Panc1 (cell line): ENCODE measurements around the gene CHST5.
"Not testable (repeated sequence)": the region's sequence is repeated elsewhere in the genome, so short reads cannot be mapped to it uniquely, and the experiment has no call there.

Experiments used
- POLR2AphosphoS5 ChIP-seq: IDR thresholded peaks from 2 replicates; pipeline ENCODE4 v1.6.1; 2012; ENCODE audit warnings: mild to moderate bottlenecking, low read depth, low read length, moderate library complexity
- TCF7L2 ChIP-seq: IDR thresholded peaks from 2 replicates; pipeline ENCODE4 v1.6.1; 2011; ENCODE audit warnings: mild to moderate bottlenecking, low read depth, low read length, inconsistent platforms
- TF ChIP-seq, protein P1 (sequence below): fragments of 450-650 bp; IDR thresholded peaks from 2 replicates; pipeline ENCODE4 v1.5.1; 2017; ENCODE audit warnings: mild to moderate bottlenecking

DNA sequence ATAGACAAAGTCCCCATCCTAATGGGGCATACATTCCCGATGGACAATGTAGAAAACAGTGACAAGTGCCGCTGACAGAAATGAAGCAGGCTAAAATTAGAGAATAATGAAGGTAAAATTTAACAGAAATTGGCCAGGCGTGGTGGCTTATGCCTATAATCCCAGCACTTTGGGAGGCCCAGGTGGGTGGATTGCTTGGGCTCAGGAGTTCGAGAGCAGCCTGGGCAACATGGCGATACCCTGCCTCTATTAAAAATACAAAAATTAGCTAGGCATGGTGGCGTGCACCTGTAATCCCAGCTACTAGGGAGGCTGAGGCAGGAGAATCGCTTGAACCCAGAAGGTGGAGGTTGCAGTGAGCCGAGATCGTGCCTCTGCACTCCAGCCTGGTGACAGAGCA lies 12.5 kb upstream of the CHST5 start:
- TF ChIP-seq, protein P1, sequence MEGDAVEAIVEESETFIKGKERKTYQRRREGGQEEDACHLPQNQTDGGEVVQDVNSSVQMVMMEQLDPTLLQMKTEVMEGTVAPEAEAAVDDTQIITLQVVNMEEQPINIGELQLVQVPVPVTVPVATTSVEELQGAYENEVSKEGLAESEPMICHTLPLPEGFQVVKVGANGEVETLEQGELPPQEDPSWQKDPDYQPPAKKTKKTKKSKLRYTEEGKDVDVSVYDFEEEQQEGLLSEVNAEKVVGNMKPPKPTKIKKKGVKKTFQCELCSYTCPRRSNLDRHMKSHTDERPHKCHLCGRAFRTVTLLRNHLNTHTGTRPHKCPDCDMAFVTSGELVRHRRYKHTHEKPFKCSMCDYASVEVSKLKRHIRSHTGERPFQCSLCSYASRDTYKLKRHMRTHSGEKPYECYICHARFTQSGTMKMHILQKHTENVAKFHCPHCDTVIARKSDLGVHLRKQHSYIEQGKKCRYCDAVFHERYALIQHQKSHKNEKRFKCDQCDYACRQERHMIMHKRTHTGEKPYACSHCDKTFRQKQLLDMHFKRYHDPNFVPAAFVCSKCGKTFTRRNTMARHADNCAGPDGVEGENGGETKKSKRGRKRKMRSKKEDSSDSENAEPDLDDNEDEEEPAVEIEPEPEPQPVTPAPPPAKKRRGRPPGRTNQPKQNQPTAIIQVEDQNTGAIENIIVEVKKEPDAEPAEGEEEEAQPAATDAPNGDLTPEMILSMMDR = not testable (repeated sequence)
- not testable (repeated sequence) for TF ChIP-seq POLR2AphosphoS5, TCF7L2
